GM12875 (cell line): ENCODE data around the gene CPLX3.

Experiments
- H3K4me3 ChIP-seq: one replicate; pipeline ENCODE4 v1.5.1; 2011; ENCODE audit warnings: low read depth, low read length, control low read depth
- TF ChIP-seq, protein P1 (sequence below): IDR thresholded peaks from 2 replicates; pipeline ENCODE4 v1.5.1; 2011; ENCODE audit warnings: low read depth, mild to moderate bottlenecking, control low read depth, inconsistent platforms, low read length, moderate library complexity, borderline replicate concordance; ENCODE audit not compliant: insufficient read depth

CPLX3 gene

GRCh38 chr15:74873756-74874424 is 47.5 kb downstream of the CPLX3 start:
- TF ChIP-seq, protein P1, sequence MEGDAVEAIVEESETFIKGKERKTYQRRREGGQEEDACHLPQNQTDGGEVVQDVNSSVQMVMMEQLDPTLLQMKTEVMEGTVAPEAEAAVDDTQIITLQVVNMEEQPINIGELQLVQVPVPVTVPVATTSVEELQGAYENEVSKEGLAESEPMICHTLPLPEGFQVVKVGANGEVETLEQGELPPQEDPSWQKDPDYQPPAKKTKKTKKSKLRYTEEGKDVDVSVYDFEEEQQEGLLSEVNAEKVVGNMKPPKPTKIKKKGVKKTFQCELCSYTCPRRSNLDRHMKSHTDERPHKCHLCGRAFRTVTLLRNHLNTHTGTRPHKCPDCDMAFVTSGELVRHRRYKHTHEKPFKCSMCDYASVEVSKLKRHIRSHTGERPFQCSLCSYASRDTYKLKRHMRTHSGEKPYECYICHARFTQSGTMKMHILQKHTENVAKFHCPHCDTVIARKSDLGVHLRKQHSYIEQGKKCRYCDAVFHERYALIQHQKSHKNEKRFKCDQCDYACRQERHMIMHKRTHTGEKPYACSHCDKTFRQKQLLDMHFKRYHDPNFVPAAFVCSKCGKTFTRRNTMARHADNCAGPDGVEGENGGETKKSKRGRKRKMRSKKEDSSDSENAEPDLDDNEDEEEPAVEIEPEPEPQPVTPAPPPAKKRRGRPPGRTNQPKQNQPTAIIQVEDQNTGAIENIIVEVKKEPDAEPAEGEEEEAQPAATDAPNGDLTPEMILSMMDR, result no peak
- peak overlapping the region; percentile 61 for H3K4me3 ChIP-seq

GRCh38 chr15:74878273-74878672 is 51.8 kb downstream of the CPLX3 start:
- TF ChIP-seq, protein P1, result no peak
- no peak overlapping the region for H3K4me3 ChIP-seq
